DND-41 (cell line): Measurements from ENCODE around the gene BAK1.

ENCODE experiments used
- ATAC-seq: fragments of 200-7000 bp; cut with Tn5 transposase; 3 replicates; pipeline ENCODE4 v1.9.1; 2021; ENCODE audit warnings: low read depth; ENCODE audit not compliant: insufficient read depth
- DNase-seq: peaks from one replicate; pipeline ENCODE4 v3.0.0-alpha.2; 2020
- H2AFZ ChIP-seq: 2 replicates; pipeline ENCODE4 v1.6.0; 2012; ENCODE audit warnings: low read depth, low read length
- H3K27ac ChIP-seq: 2 replicates; pipeline ENCODE4 v1.5.1; 2012; ENCODE audit warnings: low read length, inconsistent platforms
- H3K27me3 ChIP-seq: fragments of 200-600 bp; sonication (generic); 2 replicates; pipeline ENCODE4 v1.6.0; 2012; ENCODE audit warnings: low read length, mild to moderate bottlenecking, inconsistent platforms; ENCODE audit not compliant: insufficient read depth, poor library complexity
- H3K36me3 ChIP-seq: 2 replicates; pipeline ENCODE4 v1.5.1; 2012; ENCODE audit warnings: low read length, inconsistent platforms; ENCODE audit not compliant: insufficient read depth
- H3K4me1 ChIP-seq: 2 replicates; pipeline ENCODE4 v1.5.1; 2012; ENCODE audit warnings: mild to moderate bottlenecking, low read length; ENCODE audit not compliant: insufficient read depth
- H3K4me2 ChIP-seq: 2 replicates; pipeline ENCODE4 v1.6.0; 2012; ENCODE audit warnings: mild to moderate bottlenecking, moderate library complexity, low read length, inconsistent platforms; ENCODE audit not compliant: insufficient read depth
- H3K4me3 ChIP-seq, 2 experiments: fragments of 200-600 bp in 1 of 2; shearing (Covaris generic) in 1 of 2; 2 replicates each; pipeline ENCODE4 v1.5.1; 2012 to 2016; ENCODE audit warnings: inconsistent platforms in 2 of 2, low read length in 2 of 2, mild to moderate bottlenecking in 2 of 2, low read depth in 1 of 2, moderate library complexity in 1 of 2
- H3K79me2 ChIP-seq: 2 replicates; pipeline ENCODE4 v1.6.0; 2012; ENCODE audit warnings: low read length, inconsistent platforms; ENCODE audit not compliant: insufficient read depth
- H3K9ac ChIP-seq: 2 replicates; pipeline ENCODE4 v1.6.0; 2012; ENCODE audit warnings: low read depth, mild to moderate bottlenecking, inconsistent platforms, low read length, moderate library complexity
- H3K9me3 ChIP-seq: 2 replicates; pipeline ENCODE4 v1.5.1; 2012; ENCODE audit warnings: low read length, moderate library complexity, mild to moderate bottlenecking, inconsistent platforms; ENCODE audit not compliant: insufficient read depth, severe bottlenecking
- H4K20me1 ChIP-seq: 2 replicates; pipeline ENCODE4 v1.6.0; 2012; ENCODE audit warnings: low read length; ENCODE audit not compliant: insufficient read depth
- CTCF ChIP-seq: IDR thresholded peaks from 2 replicates; pipeline ENCODE4 v1.5.1; 2012; ENCODE audit warnings: borderline replicate concordance, low read length, moderate library complexity, mild to moderate bottlenecking; ENCODE audit not compliant: poor library complexity, severe bottlenecking; ENCODE audit errors: extremely low read depth
- EZH2 ChIP-seq: IDR thresholded peaks from 3 replicates; pipeline ENCODE4 v1.6.1; 2012; ENCODE audit warnings: borderline replicate concordance, low read depth, mild to moderate bottlenecking, moderate library complexity, low read length, inconsistent platforms; ENCODE audit not compliant: severe bottlenecking

Gene BAK1

GRCh38 chr6:33575211-33575610 lies 4.9 kb downstream of the BAK1 start:
- H3K9ac ChIP-seq, result no peak overlapping the region
- no peaks in the 10 kb centered on the region for H3K27me3 ChIP-seq
- peaks cover 44% of the 10 kb centered on the region for H3K4me1 ChIP-seq
- H2AFZ ChIP-seq, result no peak overlapping the region
- H3K27ac ChIP-seq, result no peak overlapping the region
- TF ChIP-seq CTCF, result no peak
- no peak for TF ChIP-seq EZH2
- DNase-seq (no peak), ATAC-seq (no peak)
- peaks cover 10% of the 10 kb centered on the region; the same call in 1 of the 2 replicates for H4K20me1 ChIP-seq
- no peaks in the 10 kb centered on the region for H3K9me3 ChIP-seq
- H3K36me3 ChIP-seq, result peaks cover 41% of the 10 kb centered on the region
- H3K79me2 ChIP-seq, result peaks cover 29% of the 10 kb centered on the region
- no peak overlapping the region for H3K4me3 ChIP-seq
- no peak overlapping the region for H3K4me2 ChIP-seq

- Histone ChIP-seq H3K36me3 (peaks cover 25% of the 10 kb centered on the region), H3K4me2 (peak overlapping the region; percentile 78), H2AFZ (peak overlapping the region; percentile 93), H3K27me3 (no peaks in the 10 kb centered on the region), H4K20me1 (no peaks in the 10 kb centered on the region), H3K9ac (peak overlapping the region; percentile 65), H3K9me3 (no peaks in the 10 kb centered on the region), H3K4me1 (peaks cover 27% of the 10 kb centered on the region), H3K27ac (peak overlapping the region; percentile 85), H3K4me3 (peak overlapping the region; percentile 24 to 63; a peak in 3 of 4 replicates), H3K79me2 (0 out of 2 replicates have a peak, but pooled peaks cover 2% of the 10 kb centered on the region)
- no peak for ATAC-seq
- TF ChIP-seq EZH2, result no peak
- no peak for TF ChIP-seq CTCF
- DNase-seq, result no peak
Measured at GRCh38 chr6:33571637-33572316, 8.3 kb downstream of the BAK1 start.

GRCh38 chr6:33570806-33571636 lies 9.1 kb downstream of the BAK1 start:
- Histone ChIP-seq H3K9ac (peak overlapping the region; percentile 65), H3K4me1 (peaks cover 27% of the 10 kb centered on the region), H3K27me3 (no peaks in the 10 kb centered on the region), H3K27ac (peak overlapping the region; percentile 85), H3K4me2 (peak overlapping the region; percentile 78), H2AFZ (peak overlapping the region; percentile 93), H3K9me3 (no peaks in the 10 kb centered on the region), H4K20me1 (no peaks in the 10 kb centered on the region), H3K79me2 (no peaks in the 10 kb centered on the region), H3K36me3 (peaks cover 22% of the 10 kb centered on the region), H3K4me3 (peak overlapping the region; percentile 24 to 63; a peak in 3 of 4 replicates)
- TF ChIP-seq CTCF, result no peak
- no peak for TF ChIP-seq EZH2
- ATAC-seq (peak; percentile 93), DNase-seq (peak; percentile 95)
